HG02970 (cell line): Measurements from ENCODE around the gene ERRFI1.
"Not testable (repeated sequence)": the region's sequence is repeated elsewhere in the genome, so short reads cannot be mapped to it uniquely, and the experiment has no call there.

ENCODE experiments used
- ATAC-seq: cut with Tn5 transposase; IDR thresholded peaks from one replicate; pipeline ENCODE4 v1.9.1; 2021; ENCODE audit warnings: mild to moderate bottlenecking, moderate library complexity, moderate number of reproducible peaks; ENCODE audit not compliant: unreplicated experiment, low FRiP score

Gene ERRFI1, protein sequence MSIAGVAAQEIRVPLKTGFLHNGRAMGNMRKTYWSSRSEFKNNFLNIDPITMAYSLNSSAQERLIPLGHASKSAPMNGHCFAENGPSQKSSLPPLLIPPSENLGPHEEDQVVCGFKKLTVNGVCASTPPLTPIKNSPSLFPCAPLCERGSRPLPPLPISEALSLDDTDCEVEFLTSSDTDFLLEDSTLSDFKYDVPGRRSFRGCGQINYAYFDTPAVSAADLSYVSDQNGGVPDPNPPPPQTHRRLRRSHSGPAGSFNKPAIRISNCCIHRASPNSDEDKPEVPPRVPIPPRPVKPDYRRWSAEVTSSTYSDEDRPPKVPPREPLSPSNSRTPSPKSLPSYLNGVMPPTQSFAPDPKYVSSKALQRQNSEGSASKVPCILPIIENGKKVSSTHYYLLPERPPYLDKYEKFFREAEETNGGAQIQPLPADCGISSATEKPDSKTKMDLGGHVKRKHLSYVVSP

DNA sequence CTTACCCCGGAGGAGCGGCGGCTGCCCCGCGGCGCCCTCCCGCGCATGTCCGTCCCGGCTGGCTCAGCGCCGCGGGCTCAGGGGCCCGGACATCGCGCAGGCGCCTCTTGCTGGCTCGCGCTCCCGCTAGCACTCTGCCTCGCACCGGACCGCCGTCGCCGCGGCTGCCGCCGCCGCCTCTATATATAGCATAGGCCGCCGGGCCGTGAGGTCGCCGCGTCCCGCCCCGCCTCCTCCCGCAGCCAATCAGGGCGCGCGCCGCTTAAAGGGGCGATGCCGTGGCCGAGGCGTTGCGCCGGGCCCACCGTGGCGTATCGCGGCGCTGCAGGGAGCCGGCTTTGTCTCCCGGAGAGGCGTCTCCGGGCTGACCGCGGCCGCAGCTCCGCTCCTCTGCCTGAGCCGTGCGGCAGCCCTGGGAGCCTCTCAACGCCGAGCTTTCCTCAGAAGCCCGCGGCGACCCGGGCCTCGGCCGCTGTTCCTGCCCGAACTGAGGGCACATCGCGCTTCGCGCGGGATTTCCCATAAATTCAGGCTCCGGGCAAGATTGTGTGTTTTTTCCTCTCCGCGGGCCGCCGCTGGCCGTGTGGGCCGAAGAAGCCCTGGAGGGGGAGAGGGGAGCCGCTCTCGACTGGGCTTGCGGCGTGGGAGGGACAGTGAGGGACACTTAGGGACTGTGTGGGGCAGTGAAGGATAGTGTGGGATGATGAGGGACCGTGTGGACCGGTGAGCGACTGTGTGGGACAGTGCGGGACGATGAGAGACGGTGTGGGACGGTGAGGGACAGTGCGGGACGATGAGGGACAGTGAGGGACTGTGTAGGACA is at the start of gene ERRFI1:
Gene ERRFI1 (minus strand): TSS at position 157 of the 823 bp plus-strand sequence. CDS start 10,690 bp downstream, outside the sequence.
- peak; percentile 85 for ATAC-seq

DNA sequence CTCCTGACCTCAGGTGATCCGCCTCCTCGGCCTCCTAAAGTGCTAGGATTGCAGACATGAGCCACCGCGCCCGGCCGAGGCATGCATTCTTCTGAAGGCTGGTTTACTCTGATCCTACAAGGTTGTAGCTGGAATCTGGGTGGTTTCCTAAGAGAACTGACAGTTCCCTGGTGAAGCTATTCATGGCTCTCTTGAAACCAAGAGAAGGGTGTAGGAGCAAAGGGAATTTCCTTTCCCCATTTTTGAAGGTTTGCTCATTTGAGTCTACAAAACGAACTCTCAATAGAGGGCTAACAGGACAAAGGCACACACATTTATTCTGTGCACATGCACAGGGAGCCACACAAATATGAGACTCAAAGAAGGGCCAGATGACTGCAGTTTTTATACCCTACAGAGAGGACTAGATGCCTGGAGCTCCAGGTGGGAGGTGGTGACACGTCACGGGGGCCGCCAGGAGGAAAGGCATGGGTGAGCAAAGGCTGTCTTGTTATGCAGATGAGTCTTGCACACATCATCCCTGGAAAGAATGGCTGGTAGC is 49.5 kb upstream of the ERRFI1 start:
- no peak for ATAC-seq

DNA sequence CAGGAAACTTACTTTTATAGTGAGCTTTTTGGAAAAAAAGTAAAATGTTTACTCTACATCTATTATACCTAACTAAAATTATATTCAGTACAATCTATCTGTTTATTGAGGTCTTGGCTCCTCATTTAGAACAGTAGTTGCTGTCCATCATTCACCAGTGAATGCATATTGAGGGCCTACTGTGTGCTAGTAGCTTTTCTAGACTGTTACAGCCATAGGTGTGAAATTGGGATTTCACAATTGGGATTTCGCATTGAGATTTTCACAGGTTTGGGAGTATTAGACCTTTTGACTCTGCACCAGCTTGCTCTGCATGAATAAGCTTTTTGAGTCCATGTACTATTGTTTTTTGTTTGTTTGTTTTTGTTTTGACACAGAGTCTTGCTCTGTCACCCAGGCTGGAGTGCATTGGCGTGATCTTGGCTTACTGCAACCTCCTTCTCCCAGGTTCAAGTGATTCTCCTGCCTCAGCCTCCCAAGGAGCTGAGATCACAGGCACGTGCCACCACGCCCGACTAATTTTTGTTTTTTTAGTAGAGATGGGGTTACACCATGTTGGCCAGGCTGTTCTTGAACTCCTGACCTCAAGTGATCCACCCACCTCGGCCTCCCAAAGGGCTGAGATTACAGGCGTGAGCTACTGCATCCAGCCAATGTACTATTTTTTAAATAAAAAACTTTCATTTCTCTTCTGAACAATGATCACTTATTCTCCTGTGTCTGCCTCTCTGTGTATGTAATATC is 47.2 kb upstream of the ERRFI1 start:
- ATAC-seq: no peak

DNA sequence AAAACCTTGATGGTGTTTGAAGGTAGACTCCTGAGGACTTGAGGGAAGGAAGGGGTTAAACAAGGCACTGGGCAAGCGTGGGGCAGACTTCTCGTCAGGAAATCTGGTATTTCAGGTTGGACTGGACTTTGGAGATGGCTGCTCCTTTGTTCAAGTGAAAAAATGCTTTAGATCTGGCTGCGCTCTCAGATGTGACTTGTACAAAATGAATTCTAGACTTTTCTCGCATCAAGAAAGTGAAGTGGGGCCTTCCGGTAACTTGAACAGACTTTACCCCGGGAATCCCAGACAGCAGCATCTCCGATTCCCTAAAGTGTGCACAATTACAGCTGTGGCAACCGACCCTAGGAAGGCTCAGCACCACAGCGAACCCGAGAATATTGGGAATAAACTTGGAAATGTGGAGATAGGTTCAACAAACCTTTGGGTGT is 44.3 kb upstream of the ERRFI1 start:
- ATAC-seq: no peak

DNA sequence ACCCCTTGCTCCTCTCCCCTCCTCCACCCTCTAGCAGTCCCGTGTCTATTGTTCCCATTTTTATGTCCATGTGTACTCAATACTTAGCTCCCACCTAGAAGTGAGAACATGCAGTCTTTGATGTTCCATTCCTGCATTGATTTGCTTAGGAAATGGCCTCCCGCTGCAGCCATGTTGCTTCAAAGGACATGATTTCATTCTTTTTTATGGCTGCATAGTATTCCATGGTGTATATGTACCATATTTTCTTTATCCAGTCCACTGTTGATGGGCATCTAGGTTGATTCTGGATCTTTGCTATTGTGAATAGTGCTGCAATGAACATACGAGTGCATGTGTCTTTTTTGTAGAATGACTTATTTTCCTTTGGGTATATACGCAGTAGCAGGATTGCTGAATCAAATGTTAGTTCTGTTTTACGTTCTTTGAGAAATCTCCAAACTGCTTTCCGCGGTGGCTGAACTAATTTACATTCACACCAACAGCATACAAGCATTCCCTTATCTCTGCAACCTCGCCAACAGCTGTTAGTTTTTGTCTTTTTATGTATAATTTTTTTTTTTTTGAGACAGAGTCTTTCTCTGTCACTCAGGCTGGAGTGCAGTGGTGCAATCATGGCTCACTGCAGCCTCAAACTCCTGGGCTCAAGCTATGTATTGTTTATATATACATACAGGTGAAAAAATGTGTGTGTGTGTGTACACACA is 43.7 kb upstream of the ERRFI1 start:
- ATAC-seq: not testable (repeated sequence)

DNA sequence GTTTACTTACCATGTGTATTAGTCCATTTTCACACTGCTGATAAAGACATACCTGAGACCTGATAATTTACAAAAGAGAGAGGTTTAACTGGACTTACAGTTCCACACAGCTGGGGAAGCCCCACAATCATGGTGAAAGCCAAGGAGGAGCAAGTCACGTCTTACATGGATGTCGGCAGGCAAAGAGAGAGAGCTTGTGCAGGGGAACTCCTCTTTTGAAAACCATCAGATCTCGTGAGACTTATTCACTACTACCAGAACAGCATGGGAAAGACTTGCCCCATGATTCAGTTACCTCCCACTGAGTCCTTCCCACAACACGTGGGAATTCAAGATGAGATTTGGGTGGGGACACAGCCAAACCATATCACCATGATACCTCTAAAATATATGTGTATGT is 39.3 kb upstream of the ERRFI1 start:
- ATAC-seq: no peak

DNA sequence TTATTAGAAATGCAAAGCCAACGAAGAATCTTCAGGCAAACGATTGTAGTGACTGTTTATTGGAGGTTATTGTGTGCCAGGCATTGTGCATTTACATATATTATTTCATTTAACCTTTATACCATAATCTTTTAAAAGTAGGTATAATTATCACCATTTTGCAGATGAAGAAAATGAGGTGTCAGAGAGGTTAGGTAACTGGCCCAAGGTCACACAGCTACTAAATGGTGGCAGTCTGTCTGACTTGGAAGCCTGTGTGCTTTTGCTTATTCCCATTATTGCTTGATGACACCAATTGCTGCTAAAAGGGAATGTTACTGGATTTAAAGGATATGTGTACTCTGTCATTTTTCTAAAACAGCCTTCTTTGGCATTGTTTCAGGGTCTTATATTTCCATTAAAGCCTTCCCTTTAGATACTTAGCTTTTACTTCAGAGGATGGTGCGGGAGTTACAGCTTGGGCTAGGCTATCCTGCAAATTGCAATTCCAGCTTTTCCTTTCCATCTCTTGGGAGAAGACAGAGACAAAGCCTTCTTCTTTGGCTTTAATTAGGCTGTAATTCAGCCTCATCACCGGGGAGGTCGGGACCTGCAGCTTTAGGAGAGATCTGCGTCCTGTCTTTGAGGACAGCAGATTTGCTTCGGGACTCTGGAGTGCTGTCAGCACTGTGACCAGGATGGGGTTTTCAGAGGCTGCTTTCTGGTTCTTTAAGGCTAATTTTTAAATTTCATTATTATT is 37.4 kb upstream of the ERRFI1 start:
- ATAC-seq: no peak

DNA sequence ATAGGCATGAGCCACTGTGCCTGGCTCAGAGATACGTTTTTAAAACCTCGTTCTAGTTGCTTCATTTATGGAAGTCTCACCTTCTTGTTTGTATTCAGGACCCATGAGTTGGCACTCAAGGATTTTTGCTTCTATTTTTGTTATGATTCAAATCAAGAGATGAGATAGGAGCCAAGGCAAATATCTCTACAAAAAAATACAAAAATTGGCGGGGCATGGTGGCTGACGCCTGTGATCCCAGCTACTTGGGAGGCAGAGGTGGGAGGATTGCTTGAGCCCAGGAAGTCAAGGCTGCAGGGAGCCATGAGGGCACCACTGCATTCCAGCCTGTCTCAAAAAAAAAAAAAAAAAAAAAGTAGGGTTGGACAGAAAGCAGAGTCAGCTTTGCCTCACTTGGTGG is 36.8 kb upstream of the ERRFI1 start:
- no peak for ATAC-seq

DNA sequence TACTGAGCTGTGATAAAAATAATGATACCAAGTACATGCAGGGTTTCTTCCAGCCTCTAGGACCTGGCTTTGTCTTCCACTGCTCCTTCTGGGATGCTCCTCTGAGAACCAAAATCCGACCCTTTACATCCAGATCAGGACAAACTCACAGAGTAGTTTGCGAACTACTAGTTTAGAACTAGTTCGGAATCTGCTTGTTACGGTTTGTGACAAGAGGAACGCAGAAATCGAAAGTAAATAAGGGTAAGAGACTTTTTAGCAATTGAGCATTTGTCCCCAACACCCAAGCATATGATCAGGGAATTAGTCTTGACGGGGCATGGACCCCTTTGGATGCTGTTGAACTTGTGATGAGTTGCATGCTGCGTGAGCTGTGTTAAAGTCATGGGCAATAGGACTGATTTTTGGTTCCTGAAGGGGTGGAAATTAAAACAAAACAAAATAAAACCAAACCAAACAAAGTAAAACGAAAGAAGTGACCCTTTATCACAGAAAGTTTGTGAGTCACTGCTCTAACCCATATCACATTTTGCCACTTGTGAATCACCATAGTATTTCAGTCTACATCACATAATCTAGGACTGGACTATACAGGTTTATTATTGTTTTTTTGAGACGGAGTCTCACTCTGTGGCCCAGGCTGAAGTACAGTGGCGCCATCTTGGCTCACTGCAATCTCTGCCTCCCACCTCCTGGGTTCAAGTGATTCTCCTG is 35.7 kb upstream of the ERRFI1 start:
- no peak for ATAC-seq

DNA sequence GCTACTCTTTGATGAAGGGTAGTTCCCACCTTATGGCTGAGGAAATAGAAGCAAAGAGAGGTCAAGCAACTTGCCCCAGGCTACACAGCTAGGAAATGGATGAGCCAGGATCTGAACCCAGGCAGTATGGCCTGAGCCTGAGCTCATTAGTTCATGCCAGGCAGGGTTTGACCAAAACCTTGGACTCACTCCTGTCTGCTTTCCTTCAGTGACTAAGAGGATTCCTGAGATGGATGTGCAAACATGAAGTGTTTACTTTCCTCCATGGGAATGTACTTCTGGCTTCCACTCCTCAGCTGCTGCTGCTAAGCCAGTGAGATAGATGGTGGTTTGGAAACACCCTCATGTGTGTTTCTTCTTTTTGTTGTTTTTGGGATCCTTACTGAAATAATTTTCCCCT is 35.1 kb upstream of the ERRFI1 start:
- no peak for ATAC-seq

DNA sequence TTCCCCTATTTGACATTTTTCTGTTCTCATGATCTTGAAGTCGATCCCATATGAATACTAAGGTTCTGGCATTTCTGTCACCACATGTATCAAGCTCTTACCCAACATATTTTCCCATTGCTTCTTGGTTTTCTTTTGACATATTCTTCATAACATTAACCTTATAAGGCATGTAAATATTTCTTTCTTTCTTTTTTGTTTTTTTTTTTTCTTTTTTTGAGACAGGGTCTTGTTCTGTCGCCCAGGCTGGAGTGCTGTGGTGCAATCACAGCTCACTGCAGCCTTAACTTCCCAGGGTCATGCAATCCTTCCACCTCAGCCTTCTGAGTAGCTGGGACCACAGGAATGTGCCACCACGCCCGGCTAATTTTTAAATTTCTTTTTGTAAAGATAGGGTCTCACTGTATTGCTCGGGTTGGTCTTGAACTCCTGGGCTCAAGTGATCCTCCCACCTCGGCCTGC is 33.1 kb upstream of the ERRFI1 start:
- no peak for ATAC-seq

DNA sequence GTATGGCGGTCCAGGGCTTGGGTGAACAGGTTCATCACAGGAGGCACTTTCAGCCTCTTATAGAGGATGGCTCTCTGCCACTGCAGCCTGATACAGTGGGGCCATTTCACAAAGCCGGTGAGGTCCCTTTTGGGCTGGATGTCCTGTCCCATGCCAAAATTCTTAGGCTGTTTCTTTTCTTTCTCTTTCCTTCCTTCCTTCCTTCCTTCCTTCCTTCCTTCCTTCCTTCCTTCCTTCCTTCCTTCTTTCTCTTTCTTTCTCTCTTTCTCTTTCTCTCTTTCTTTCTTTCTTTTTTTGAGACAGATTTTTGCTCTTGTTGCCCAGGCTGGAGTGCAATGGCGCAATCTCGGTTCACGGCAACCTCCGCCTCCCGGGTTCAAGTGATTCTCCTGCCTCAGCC is 31.7 kb upstream of the ERRFI1 start:
- not testable (repeated sequence) for ATAC-seq

DNA sequence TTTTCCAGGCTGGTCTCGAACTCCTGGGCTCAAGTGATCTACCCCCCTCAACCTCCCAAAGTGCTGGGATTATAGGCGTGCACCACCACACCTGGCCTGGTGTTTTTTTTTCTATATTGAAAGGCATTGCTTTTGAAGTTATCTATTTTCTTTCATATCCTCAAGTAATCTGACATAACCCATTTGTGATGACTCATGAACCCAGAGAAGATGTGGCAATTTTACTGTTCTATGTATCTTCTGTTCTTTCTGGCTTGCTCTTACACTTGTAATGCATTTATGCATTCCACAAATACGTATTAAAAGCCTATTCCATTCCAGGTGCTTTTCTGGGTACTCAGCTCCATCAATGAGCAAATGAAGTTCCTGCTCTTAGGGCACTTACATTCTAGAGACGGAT is 29.9 kb upstream of the ERRFI1 start:
- ATAC-seq: no peak

DNA sequence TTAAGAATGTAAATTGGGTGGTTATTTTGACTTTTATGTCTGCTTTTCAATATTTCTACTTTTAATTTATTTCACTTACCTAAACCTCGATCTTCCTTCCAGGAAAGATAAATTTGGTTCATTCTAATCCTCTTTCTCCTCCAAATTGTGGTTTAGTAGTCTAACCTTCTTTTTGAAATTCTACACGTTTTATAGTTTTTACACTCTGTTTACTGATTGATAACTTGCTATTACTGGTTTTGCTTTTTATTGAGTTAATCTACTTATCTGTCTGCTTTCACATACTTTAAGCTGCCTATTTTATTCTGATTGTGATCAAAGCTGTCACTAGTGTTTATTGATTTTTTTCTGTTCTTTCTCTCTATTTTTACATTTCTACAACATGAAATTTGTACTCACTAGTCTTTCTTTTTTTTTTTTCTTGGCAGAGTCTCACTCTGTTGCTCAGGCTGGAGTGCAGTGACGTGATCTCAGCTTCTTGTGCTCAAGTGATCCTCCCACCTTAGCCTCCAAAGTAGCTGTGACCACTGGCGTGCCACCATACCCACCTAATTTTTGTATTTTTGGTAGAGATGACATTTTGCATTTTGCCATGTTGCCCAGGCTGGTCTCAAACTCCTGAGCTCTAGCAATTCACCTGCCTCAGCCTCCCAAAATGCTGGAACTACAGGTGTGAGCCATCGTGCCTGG is 27.9 kb upstream of the ERRFI1 start:
- no peak for ATAC-seq

DNA sequence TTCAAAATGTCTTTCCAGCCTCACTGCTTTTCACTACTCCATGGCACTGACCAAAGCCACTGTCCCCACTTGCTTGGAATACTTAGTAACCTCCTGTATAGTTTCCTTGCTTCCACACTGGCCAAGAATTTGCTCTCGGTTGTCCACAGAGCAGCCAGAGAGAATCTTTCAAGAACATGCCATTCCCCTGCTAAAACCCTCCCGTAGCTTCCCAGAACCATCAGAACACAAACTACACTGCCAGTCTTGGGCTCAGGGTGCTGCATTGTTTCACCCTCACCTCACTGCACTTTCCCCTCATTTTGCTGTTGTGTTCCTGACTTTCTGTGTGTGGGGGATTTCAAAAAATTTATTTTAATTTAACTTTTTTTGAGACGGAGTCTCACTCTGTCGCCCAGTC is 25.5 kb upstream of the ERRFI1 start:
- no peak for ATAC-seq

DNA sequence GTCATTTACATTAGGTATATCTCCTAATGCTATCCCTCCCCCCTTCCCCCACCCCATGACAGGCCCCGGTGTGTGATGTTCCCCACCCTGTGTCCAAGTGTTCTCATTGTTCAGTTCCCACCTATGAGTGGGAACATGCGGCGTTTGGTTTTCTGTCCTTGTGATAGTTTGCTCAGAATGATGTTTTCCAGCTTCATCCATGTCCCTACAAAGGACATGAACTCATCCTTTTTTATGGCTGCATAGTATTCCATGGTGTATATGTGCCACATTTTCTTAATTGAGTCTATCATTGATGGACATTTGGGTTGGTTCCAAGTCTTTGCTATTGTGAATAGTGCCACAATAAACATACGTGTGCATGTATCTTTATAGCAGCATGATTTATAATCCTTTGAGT is 23.1 kb upstream of the ERRFI1 start:
- ATAC-seq: not testable (repeated sequence)

DNA sequence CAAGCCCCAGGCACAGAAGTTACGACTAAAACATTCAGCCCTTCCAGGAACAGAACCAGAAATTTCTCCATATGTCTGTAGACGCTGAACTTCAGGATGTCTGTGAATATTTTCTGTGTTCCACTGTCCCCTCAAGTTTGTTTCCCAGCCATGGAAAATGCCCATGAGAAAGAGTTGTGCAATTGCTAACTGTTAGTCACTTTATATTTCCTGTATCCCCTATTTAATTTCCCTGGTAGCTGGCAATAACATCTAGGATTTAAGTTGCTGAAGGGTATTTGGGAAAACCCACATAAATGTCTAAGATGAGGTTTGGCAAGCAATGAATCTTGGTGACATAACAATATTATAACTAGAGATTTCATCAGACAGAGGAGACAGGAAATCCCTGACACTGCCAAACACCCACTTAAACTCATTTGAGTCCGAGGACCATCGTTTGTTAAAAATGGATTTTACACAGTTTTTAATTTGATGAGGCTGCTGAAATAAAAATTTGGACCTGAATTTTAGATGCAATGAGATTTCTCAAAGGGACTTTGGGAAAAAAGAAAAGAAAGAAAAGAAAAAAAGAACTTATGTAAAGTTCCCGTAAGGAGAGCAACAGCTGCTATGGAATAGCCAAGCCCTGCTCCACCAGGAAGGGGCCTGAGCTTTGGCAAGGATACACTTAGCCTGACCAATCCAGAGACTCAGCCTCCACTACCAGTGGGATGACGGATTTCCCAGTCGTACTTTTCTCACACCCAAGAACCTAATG is 21.8 kb upstream of the ERRFI1 start:
- no peak for ATAC-seq
